Neural cell (in vitro differentiated cells): ENCODE measurements around the gene CRYGA.

Experiments
- CTCF ChIP-seq: fragments of 450-650 bp; IDR thresholded peaks from 2 replicates; pipeline ENCODE4 v1.5.1; 2014; ENCODE audit warnings: antibody characterized with exemption, mild to moderate bottlenecking, moderate library complexity; ENCODE audit not compliant: poor library complexity, severe bottlenecking
- EP300 ChIP-seq: fragments of 450-650 bp; conservative IDR thresholded peaks from 2 replicates; pipeline ENCODE4 v1.6.1; 2014; ENCODE audit warnings: antibody characterized with exemption, mild to moderate bottlenecking, moderate library complexity; ENCODE audit not compliant: poor library complexity, severe bottlenecking
- EZH2 ChIP-seq: fragments of 200-600, 300-800 bp; shearing (Covaris generic), sonication (generic); IDR thresholded peaks from 2 replicates; pipeline ENCODE4 v1.6.1; 2014; ENCODE audit warnings: antibody characterized with exemption, low read length, borderline replicate concordance, mild to moderate bottlenecking; ENCODE audit not compliant: insufficient read depth, poor library complexity, severe bottlenecking
- MXI1 ChIP-seq: fragments of 450-650 bp; conservative IDR thresholded peaks from 2 replicates; pipeline ENCODE4 v1.6.1; 2014; ENCODE audit warnings: antibody characterized with exemption, mild to moderate bottlenecking; ENCODE audit not compliant: poor library complexity, severe bottlenecking
- POLR2AphosphoS5 ChIP-seq: IDR thresholded peaks from 2 replicates; pipeline ENCODE4 v1.6.1; 2012
- RAD21 ChIP-seq: fragments of 450-650 bp; conservative IDR thresholded peaks from 2 replicates; pipeline ENCODE4 v1.6.1; 2014; ENCODE audit warnings: antibody characterized with exemption, mild to moderate bottlenecking, moderate library complexity
- REST ChIP-seq: IDR thresholded peaks from 2 replicates; pipeline ENCODE4 v1.6.1; 2012; ENCODE audit warnings: borderline replicate concordance
- SMC3 ChIP-seq: fragments of 450-650 bp; conservative IDR thresholded peaks from 2 replicates; pipeline ENCODE4 v1.6.1; 2014; ENCODE audit warnings: antibody characterized with exemption, mild to moderate bottlenecking, moderate library complexity; ENCODE audit not compliant: poor library complexity
- TAF1 ChIP-seq: IDR thresholded peaks from 2 replicates; pipeline ENCODE4 v1.6.1; 2012; ENCODE audit warnings: low read depth

- TF ChIP-seq CTCF (no peak), EP300 (no peak), POLR2AphosphoS5 (no peak), SMC3 (no peak), REST (no peak), EZH2 (no peak), TAF1 (no peak), RAD21 (no peak), MXI1 (no peak)
These were observed at the start of gene CRYGA for GRCh38 chr2:208163489-208163888.
